ENCODE measurements around the gene CYP20A1. TPM values are rescaled to one million over a fixed set of nuclear protein-coding genes. Genes with fewer than 3 reads are reported as not detected.

CYP20A1 gene, protein sequence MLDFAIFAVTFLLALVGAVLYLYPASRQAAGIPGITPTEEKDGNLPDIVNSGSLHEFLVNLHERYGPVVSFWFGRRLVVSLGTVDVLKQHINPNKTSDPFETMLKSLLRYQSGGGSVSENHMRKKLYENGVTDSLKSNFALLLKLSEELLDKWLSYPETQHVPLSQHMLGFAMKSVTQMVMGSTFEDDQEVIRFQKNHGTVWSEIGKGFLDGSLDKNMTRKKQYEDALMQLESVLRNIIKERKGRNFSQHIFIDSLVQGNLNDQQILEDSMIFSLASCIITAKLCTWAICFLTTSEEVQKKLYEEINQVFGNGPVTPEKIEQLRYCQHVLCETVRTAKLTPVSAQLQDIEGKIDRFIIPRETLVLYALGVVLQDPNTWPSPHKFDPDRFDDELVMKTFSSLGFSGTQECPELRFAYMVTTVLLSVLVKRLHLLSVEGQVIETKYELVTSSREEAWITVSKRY
- 10 to 100 TPM; 20.6 to 24.3 TPM for total RNA-seq

DNA sequence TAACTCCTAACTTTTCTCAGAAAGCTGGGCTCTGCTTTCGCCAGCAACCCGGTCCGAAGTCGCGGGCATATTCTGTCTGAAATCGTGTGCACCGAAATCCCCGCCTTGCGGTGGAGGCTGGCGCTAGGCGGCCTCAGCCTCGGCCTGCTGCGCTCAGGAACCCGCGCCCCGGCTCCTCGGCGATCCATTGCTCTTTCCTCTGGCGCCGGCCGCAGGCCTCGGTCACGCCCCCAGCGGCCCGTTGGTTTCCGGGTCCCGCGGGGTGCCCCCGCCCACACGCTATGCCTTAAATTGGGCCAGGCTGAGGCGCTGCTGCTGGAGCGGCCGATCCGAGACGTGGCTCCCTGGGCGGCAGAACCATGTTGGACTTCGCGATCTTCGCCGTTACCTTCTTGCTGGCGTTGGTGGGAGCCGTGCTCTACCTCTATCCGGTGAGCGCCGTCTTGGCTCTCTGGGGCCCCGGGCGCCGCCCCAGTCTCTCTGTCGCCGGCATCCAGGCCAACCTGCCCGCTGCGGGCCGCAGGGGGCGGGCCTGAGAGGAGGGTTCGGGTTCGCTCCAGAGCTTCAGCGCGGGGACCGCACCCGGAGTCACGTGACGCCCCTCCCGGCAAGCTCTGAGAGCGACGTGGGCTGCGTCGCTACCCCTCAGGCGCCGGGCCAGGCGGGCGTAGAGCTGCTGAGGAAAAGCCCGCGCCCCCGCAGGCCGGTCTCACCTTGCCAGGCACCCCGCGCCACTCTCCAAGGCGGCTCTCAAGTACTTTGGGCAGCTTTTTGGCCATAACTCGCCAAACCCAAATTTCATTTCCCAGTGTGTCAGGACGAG lies at the start of gene CYP20A1:
CYP20A1 (plus strand) TSS at position 315 of the 823 bp plus-strand sequence; CDS start at position 360, 45 bp downstream.

DNA sequence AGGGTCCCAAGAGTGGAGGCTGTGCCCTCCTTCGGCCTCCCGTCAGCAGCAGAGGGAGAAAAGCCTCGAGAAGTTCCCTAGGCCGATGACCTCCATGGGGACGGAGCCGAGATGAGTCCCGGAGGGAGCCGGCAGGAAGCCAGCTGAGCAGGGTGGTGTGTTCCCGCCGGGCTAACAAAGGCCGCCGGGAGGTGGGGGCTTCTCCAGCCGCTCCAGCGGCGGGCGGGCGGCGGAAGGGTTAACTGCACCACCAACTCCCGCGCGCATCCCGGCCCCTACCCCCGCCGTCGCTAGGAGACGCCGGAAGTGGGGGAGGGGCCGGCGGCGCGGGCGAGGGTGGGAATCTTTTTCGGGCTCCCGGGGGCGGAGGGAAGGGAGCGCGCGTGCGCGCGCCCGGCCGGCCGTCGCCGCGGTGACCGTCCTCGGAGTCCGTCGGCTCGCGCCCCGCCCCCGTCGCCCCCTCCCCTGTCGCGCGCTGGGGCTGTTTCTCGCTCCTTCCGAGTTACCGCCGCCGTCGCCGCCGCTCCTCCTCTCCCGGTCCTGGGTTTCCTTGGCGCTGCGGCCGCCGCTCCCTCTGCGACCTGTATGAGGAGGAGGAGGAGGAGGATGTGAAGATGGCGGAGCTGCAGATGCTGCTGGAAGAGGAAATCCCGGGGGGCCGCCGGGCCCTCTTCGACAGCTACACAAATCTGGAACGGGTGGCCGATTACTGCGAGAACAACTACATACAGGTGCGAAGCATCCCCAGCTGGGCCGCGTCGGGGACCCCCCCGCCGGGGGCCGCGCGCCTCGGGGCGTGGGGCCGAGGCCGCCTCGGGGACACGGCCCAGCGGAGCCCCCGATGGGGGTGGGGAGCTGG lies 89.3 kb downstream of the CYP20A1 start, which contains the start of gene ABI2:
ABI2 (plus strand) TSS at position 494 of the 859 bp plus-strand sequence; CDS start at position 615, 121 bp downstream.

Small RNA genes lying within 50 kb of the gene (small RNA-seq; reads per million reads assigned to genes)
- gene RN7SL670P: 0 reads per million in 2 donors

Other genes with a start within 250 kb of the CYP20A1 start
- gene NBEAL1, start 224.1 kb upstream of the CYP20A1 start, total RNA-seq: 10 to 100 TPM; 41.0 to 63.3 TPM
- gene ABI2, start 89.4 kb downstream of the CYP20A1 start, total RNA-seq: 10 to 100 TPM; 22.0 to 32.6 TPM

Data from melanocyte of skin (primary cell).